OCI-LY7 (cell line): ENCODE measurements around the gene CALN1. TPM values are rescaled to one million over a fixed set of nuclear protein-coding genes. Genes with fewer than 3 reads are reported as not detected.

Experiments
- BruUV-seq: library from RNA; stranded (reverse); fragments of 400-500 nt; replicated peaks from 2 replicates; lab custom pipeline; 2021; lab: Mats Ljungman, UMichigan
- CTCF ChIA-PET: fragments of 300-600 bp; sonication (Branson Sonifier 250); formaldehyde crosslinking; loops from one replicate; lab custom pipeline; 2022; ENCODE audit warnings: antibody characterized with exemption; ENCODE audit not compliant: unreplicated experiment; lab: Charles Lee
- POLR2A ChIA-PET: fragments of 300-600 bp; sonication (Branson Sonifier 250); formaldehyde crosslinking; loops from one replicate; lab custom pipeline; 2022; ENCODE audit warnings: antibody characterized with exemption; lab: Charles Lee
- DNase-seq: peaks from one replicate; pipeline ENCODE4 v3.0.0-alpha.2; 2015; ENCODE audit warnings: low spot score
- H2AFZ ChIP-seq: fragments of 200-600 bp; sonication (generic), shearing (Covaris generic); 2 replicates; pipeline ENCODE4 v1.6.1; 2014; ENCODE audit warnings: mild to moderate bottlenecking, antibody characterized with exemption, low read length, moderate library complexity
- H3K27ac ChIP-seq: fragments of 200-600 bp; sonication (generic); 2 replicates; pipeline ENCODE4 v1.5.1; 2014; ENCODE audit warnings: mixed run types, low read depth, mild to moderate bottlenecking, moderate library complexity, low read length, inconsistent platforms; ENCODE audit not compliant: poor library complexity, severe bottlenecking
- H3K36me3 ChIP-seq: fragments of 200-600 bp; sonication (generic); 2 replicates; pipeline ENCODE4 v1.6.1; 2014; ENCODE audit warnings: mild to moderate bottlenecking, antibody characterized with exemption, low read length, moderate library complexity, mixed read lengths; ENCODE audit not compliant: insufficient read depth
- H3K4me1 ChIP-seq: fragments of 200-600 bp; sonication (generic); 2 replicates; pipeline ENCODE4 v1.5.1; 2014; ENCODE audit warnings: mild to moderate bottlenecking, low read length; ENCODE audit not compliant: insufficient read depth, poor library complexity, severe bottlenecking
- H3K4me2 ChIP-seq: fragments of 200-600 bp; sonication (generic); 2 replicates; pipeline ENCODE4 v1.6.1; 2014; ENCODE audit warnings: mild to moderate bottlenecking, low read length
- H3K4me3 ChIP-seq: fragments of 200-600 bp; sonication (generic); 2 replicates; pipeline ENCODE4 v1.5.1; 2014; ENCODE audit warnings: mild to moderate bottlenecking, low read depth, low read length; ENCODE audit not compliant: poor library complexity, severe bottlenecking
- H3K79me2 ChIP-seq: fragments of 200-600 bp; sonication (generic); 2 replicates; pipeline ENCODE4 v1.6.1; 2016; ENCODE audit warnings: low read depth, mild to moderate bottlenecking, low read length, moderate library complexity, mixed read lengths; ENCODE audit not compliant: insufficient read depth
- H3K9me2 ChIP-seq: fragments of 200-600 bp; sonication (generic); 2 replicates; pipeline ENCODE4 v1.6.1; 2016; ENCODE audit warnings: mild to moderate bottlenecking, low read length, mixed read lengths; ENCODE audit not compliant: insufficient read depth
- H3K9me3 ChIP-seq: fragments of 200-600 bp; sonication (generic); 2 replicates; pipeline ENCODE4 v1.6.1; 2014; ENCODE audit warnings: mild to moderate bottlenecking, mixed run types, low read length, mixed read lengths
- H4K20me1 ChIP-seq: fragments of 200-600 bp; sonication (generic); 2 replicates; pipeline ENCODE4 v1.6.1; 2014; ENCODE audit warnings: mild to moderate bottlenecking, antibody characterized with exemption, low read length, moderate library complexity, mixed read lengths; ENCODE audit not compliant: insufficient read depth
- CTCF ChIP-seq: fragments of 200-600 bp; sonication (generic); conservative IDR thresholded peaks from 2 replicates; pipeline ENCODE4 v1.5.1; 2014; ENCODE audit warnings: mild to moderate bottlenecking, antibody characterized with exemption, low read length, moderate library complexity, mixed read lengths
- EZH2phosphoT487 ChIP-seq: fragments of 200-600 bp; sonication (generic); IDR thresholded peaks from 2 replicates; pipeline ENCODE4 v1.6.1; 2018; ENCODE audit warnings: low read depth, borderline replicate concordance, mild to moderate bottlenecking, mixed run types, antibody characterized with exemption, low read length, moderate library complexity, mixed read lengths
- intact Hi-C: fragments of 100-400 bp; cut with micrococcal nuclease; formaldehyde crosslinking; loops from one replicate; pipeline ENCODE4 v1.10.0; 2022; ENCODE audit not compliant: unreplicated experiment
- total RNA-seq, 2 experiments: library from RNA; depleted of rRNA in 1 of 2; stranded (reverse); fragments of >200 nt in 1 of 2; shearing (Covaris generic) in 1 of 2; gene quantifications; 2 replicates each; pipeline ENCODE4 v1.2.3, GENCODE V29; 2014 to 2022

The CALN1 gene
- total RNA-seq, 2 experiments from 2014 or later, result not detected

- CTCF ChIA-PET, result no interaction called here
These were observed 298.0 kb downstream of the CALN1 start for GRCh38 chr7:72114129-72114528.

GRCh38 chr7:72112992-72113391 lies 299.1 kb downstream of the CALN1 start:
- no TSS peak for BruUV-seq
- CTCF ChIA-PET, result no interaction called here
- POLR2A ChIA-PET, result no interaction called here

More at GRCh38 chr7:72114129-72114528, 298.0 kb downstream of the CALN1 start:
- Histone ChIP-seq H3K79me2 (no peaks in the 10 kb centered on the region), H3K4me3 (no peak overlapping the region), H3K9me2 (no peaks in the 10 kb centered on the region), H4K20me1 (no peaks in the 10 kb centered on the region), H3K4me1 (no peaks in the 10 kb centered on the region), H2AFZ (no peak overlapping the region), H3K9me3 (no peaks in the 10 kb centered on the region), H3K4me2 (no peak overlapping the region), H3K36me3 (no peaks in the 10 kb centered on the region), H3K27ac (no peak overlapping the region)
- POLR2A ChIA-PET, result no interaction called here
- no TSS peak for BruUV-seq
- TF ChIP-seq CTCF (no peak), EZH2phosphoT487 (no peak)
- intact Hi-C loops, result no loop called here
- DNase-seq, result no peak

DNA sequence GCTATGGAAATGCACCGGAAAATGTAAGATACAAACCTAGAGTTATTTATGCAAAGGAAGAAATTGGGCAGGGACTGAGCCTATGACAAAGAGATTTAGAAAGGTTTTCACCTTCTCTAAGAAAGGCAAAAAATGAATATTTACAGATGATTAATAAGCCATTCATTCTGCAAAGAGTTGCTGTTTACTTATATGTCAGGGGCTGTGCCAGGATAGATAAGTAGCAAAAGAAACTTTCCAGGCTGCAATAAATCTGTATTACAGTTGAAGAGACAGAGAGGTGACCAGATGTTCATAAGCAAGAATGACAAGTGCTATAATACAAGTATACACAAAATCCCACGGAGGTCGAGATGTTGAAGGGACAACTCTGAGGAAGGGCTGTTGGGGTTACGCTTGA lies 299.6 kb downstream of the CALN1 start:
- Histone ChIP-seq H3K4me3 (no peak overlapping the region), H4K20me1 (no peaks in the 10 kb centered on the region), H3K27ac (no peak overlapping the region), H3K79me2 (no peaks in the 10 kb centered on the region), H3K9me3 (no peaks in the 10 kb centered on the region), H3K36me3 (no peaks in the 10 kb centered on the region), H3K4me1 (no peaks in the 10 kb centered on the region), H3K9me2 (no peaks in the 10 kb centered on the region), H2AFZ (no peak overlapping the region), H3K4me2 (no peak overlapping the region)
- no TSS peak for BruUV-seq
- ChIA-PET CTCF (no interaction called here), POLR2A (no interaction called here)
- intact Hi-C loops, result no loop called here
- DNase-seq, result no peak
- TF ChIP-seq CTCF (no peak), EZH2phosphoT487 (no peak)

More at GRCh38 chr7:72112992-72113391, 299.1 kb downstream of the CALN1 start:
- H2AFZ ChIP-seq, result no peak overlapping the region
- no peaks in the 10 kb centered on the region for H4K20me1 ChIP-seq
- H3K79me2 ChIP-seq, result no peaks in the 10 kb centered on the region
- H3K27ac ChIP-seq, result no peak overlapping the region
- DNase-seq, result no peak
- intact Hi-C loops, result no loop called here
- no peak overlapping the region for H3K4me2 ChIP-seq
- no peaks in the 10 kb centered on the region for H3K4me1 ChIP-seq
- TF ChIP-seq CTCF, result no peak
- TF ChIP-seq EZH2phosphoT487, result no peak
- no peaks in the 10 kb centered on the region for H3K36me3 ChIP-seq
- H3K4me3 ChIP-seq, result no peak overlapping the region
- H3K9me3 ChIP-seq, result no peaks in the 10 kb centered on the region
- H3K9me2 ChIP-seq, result no peaks in the 10 kb centered on the region
